ENCODE measurements around the gene DESI1. TPM values are rescaled to one million over a fixed set of nuclear protein-coding genes. Genes with fewer than 3 reads are reported as not detected.

The DESI1 gene
- total RNA-seq, 2 donors from 2014 or later = 21.9 to 22.9 TPM

DNA sequence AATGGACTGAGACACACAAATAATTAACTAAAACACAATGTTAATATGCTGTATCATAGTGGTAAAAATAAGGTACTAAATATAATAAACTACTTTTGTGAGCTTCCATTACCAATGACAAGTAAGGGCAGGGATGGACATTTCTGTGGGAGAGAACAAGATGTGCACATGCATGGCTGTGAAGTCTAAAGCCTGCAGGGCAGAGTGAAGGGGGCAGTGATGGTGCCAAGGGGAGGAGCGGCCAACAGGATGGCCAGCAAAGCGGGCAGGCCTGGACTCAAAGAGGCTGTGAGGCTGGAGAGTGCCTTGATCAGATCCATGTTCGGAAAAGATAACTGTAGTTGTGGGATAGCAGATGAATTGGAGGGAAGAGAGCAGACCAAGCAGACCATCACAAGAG is 12.5 kb downstream of the DESI1 start:
- no peak overlapping the region for H3K4me3 ChIP-seq
- ATAC-seq (ENCODE audit: insufficient number of reproducible peaks, low FRiP score, low read depth) (no peak), DNase-seq (ENCODE audit: low spot score) (no peak)
- TF ChIP-seq, protein P1, sequence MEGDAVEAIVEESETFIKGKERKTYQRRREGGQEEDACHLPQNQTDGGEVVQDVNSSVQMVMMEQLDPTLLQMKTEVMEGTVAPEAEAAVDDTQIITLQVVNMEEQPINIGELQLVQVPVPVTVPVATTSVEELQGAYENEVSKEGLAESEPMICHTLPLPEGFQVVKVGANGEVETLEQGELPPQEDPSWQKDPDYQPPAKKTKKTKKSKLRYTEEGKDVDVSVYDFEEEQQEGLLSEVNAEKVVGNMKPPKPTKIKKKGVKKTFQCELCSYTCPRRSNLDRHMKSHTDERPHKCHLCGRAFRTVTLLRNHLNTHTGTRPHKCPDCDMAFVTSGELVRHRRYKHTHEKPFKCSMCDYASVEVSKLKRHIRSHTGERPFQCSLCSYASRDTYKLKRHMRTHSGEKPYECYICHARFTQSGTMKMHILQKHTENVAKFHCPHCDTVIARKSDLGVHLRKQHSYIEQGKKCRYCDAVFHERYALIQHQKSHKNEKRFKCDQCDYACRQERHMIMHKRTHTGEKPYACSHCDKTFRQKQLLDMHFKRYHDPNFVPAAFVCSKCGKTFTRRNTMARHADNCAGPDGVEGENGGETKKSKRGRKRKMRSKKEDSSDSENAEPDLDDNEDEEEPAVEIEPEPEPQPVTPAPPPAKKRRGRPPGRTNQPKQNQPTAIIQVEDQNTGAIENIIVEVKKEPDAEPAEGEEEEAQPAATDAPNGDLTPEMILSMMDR (IDR thresholded peaks at IDR 0.05) = no peak
- no peaks in the 10 kb centered on the region for H3K4me1 ChIP-seq (ENCODE audit: control insufficient read depth in 1 of 2, low read depth in 2 of 2)
- H3K9me3 ChIP-seq = no peaks in the 10 kb centered on the region
- peaks cover 17% of the 10 kb centered on the region for H3K36me3 ChIP-seq
- H3K27me3 ChIP-seq (replicated peaks; ENCODE audit: insufficient read depth) = no peaks in the 10 kb centered on the region
- no peak overlapping the region for H3K27ac ChIP-seq

DNA sequence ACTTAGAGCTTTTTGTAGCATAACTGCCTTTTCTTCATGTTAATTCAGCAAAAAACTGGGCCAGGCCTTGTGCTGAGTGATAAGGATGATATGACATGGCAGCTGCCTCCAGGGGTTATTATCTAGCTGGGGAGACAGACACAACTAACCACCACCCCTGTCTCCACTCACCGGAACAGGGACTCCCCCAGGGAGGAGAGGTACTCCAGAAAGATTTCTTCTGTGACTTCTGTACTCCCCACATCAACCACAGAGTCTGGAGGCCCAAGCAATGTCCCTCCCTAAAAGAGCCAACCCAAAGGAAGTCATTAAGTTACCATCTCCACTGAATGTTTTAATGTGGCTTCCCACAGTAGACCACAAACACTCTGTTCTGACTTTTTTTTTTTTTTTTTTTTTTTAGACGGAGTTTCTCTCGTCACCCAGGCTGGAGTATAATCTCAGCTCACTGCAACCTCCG is 16.9 kb downstream of the DESI1 start:
- ATAC-seq (ENCODE audit: insufficient number of reproducible peaks, low FRiP score, low read depth) (no peak), DNase-seq (ENCODE audit: low spot score) (no peak)
- no peaks in the 10 kb centered on the region for H3K9me3 ChIP-seq
- H3K36me3 ChIP-seq = peaks cover 17% of the 10 kb centered on the region
- H3K4me1 ChIP-seq (ENCODE audit: control insufficient read depth in 1 of 2, low read depth in 2 of 2) = no peaks in the 10 kb centered on the region
- H3K27ac ChIP-seq = no peak overlapping the region
- H3K4me3 ChIP-seq = no peak overlapping the region
- TF ChIP-seq, protein P1 (IDR thresholded peaks at IDR 0.05) = no peak
- H3K27me3 ChIP-seq (replicated peaks; ENCODE audit: insufficient read depth) = no peaks in the 10 kb centered on the region

DNA sequence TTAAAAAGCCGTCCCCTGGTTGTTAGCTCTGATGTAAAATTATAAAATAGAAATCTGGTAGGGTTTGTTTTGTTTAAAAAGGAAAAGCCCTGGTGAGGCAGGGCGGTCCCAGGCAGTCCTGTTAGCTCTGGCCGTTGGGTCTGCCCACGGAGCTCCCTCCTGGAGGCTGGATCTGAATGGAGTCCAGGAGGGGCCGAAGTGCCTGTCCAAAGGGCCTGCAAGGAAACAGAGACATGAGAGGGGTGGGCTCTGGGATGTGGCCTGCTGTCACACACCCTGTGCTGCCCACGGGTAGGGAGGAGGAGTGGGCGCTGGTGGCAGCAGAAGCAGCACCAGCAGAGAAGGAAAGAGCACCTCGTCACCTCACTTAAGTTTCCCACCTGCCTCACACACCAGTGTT is 19.9 kb downstream of the DESI1 start:
- no peaks in the 10 kb centered on the region for H3K27me3 ChIP-seq (replicated peaks; ENCODE audit: insufficient read depth)
- ATAC-seq (ENCODE audit: insufficient number of reproducible peaks, low FRiP score, low read depth) = no peak
- DNase-seq (ENCODE audit: low spot score) = no peak
- H3K9me3 ChIP-seq = no peaks in the 10 kb centered on the region
- H3K4me3 ChIP-seq = no peak overlapping the region
- H3K36me3 ChIP-seq = peaks cover 10% of the 10 kb centered on the region
- H3K27ac ChIP-seq = no peak overlapping the region
- H3K4me1 ChIP-seq (ENCODE audit: control insufficient read depth in 1 of 2, low read depth in 2 of 2) = no peaks in the 10 kb centered on the region
- TF ChIP-seq, protein P1 (IDR thresholded peaks at IDR 0.05) = no peak

DNA sequence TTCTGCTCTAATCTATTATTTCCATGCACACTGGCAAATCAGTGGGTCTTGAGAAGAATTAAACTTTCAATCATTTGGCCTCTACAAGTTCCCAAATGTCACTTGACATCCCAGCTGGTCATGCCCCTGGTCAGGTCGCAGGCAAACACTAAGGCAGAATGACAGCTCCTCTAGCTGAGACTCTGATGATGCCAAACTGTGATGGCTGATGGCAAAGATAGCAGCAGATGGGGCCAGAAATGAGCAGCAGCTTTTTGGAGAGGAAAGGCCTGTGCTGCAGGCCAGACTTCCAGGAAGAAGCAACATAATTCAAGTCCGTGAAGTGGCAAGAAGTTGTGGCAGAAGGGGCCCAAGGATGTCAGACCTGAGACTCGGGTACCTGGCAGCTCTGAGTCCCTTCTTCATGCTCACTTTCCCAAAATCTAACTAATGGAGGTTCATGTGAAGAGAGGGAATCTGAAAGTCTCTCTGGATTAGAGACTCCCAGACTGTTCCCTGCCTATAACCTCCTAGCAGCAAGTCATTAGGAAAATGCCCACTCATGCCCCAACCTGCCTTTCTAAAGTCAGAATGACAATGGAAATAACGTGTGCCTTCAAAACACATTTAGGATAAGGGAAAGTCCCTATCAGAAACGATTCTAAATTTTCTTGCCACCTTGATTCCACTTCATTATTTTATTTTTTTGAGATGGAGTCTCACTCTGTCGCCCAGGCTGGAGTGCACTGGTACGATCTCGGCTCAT is 21.8 kb downstream of the DESI1 start:
- Histone ChIP-seq H3K4me1 (ENCODE audit: control insufficient read depth in 1 of 2, low read depth in 2 of 2) (no peaks in the 10 kb centered on the region), H3K4me3 (no peak overlapping the region), H3K9me3 (no peaks in the 10 kb centered on the region), H3K36me3 (no peaks in the 10 kb centered on the region), H3K27ac (no peak overlapping the region), H3K27me3 (replicated peaks; ENCODE audit: insufficient read depth) (no peaks in the 10 kb centered on the region)
- TF ChIP-seq, protein P1 (IDR thresholded peaks at IDR 0.05) = no peak
- DNase-seq (ENCODE audit: low spot score) (no peak), ATAC-seq (ENCODE audit: insufficient number of reproducible peaks, low FRiP score, low read depth) (no peak)

DNA sequence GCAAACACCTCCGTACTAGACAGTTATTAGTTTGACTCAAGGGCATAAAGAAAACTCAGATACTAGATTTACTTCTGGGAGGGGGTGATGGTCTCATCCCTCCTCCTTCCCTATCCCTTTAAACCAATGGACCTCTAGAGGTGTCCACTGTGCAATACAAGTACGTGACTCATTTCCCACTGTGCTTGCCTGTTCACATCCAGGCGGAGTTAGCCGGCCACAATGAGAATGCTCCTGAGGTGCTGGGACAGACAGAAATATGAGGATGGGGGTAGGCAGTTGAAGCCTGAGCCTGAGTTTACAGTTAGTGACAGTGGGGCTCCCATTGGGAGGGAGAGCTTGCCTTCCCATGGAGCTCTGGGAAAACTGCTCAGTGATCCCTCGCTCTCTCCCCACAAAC is 22.8 kb downstream of the DESI1 start:
- Histone ChIP-seq H3K9me3 (no peaks in the 10 kb centered on the region), H3K4me1 (ENCODE audit: control insufficient read depth in 1 of 2, low read depth in 2 of 2) (no peaks in the 10 kb centered on the region), H3K4me3 (no peak overlapping the region), H3K27me3 (replicated peaks; ENCODE audit: insufficient read depth) (no peaks in the 10 kb centered on the region), H3K27ac (no peak overlapping the region), H3K36me3 (no peaks in the 10 kb centered on the region)
- TF ChIP-seq, protein P1 (IDR thresholded peaks at IDR 0.05) = no peak
- DNase-seq (ENCODE audit: low spot score) = no peak
- ATAC-seq (ENCODE audit: insufficient number of reproducible peaks, low FRiP score, low read depth) = no peak
